Spinal cord (tissue), 10 donors: ENCODE measurements around the gene CDV3. TPM values are rescaled to one million over a fixed set of nuclear protein-coding genes. Genes with fewer than 3 reads are reported as not detected.

Experiments
- DNase-seq, 6 donors: peaks; one replicate each; pipeline versions ENCODE4 v3.0.0 to v3.0.0-alpha.2; 2013 to 2015; ENCODE audit warnings: low spot score in 6 of 6, low read depth in 4 of 6
- H3K27ac ChIP-seq: one replicate; pipeline ENCODE4 v1.5.1; 2013; ENCODE audit warnings: low read depth, low read length, control low read depth
- H3K27me3 ChIP-seq: one replicate; pipeline ENCODE4 v1.6.1; 2013; ENCODE audit warnings: low read length; ENCODE audit not compliant: control insufficient read depth, insufficient read depth
- H3K36me3 ChIP-seq: one replicate; pipeline ENCODE4 v1.6.1; 2013; ENCODE audit warnings: low read length; ENCODE audit not compliant: control insufficient read depth, insufficient read depth
- H3K4me1 ChIP-seq: one replicate; pipeline ENCODE4 v1.6.1; 2013; ENCODE audit warnings: low read length; ENCODE audit not compliant: control insufficient read depth, insufficient read depth
- H3K4me3 ChIP-seq: one replicate; pipeline ENCODE4 v1.5.1; 2013; ENCODE audit warnings: low read depth, low read length, control low read depth
- H3K9me3 ChIP-seq: one replicate; pipeline ENCODE4 v1.6.1; 2013; ENCODE audit warnings: low read length; ENCODE audit not compliant: control insufficient read depth, insufficient read depth
- WGBS: methylation state at CpG from one replicate; pipeline ENCODE4 v1.1.5; 2013; ENCODE audit warnings: missing lambda C conversion rate; ENCODE audit not compliant: insufficient coverage; 5-methylcytosine and 5-hydroxymethylcytosine counted together
- polyA plus RNA-seq, 2 donors: library from polyadenylated mRNA; unstranded; fragments of 120-200 nt; gene quantifications; one replicate each; pipeline ENCODE4 v1.2.1, GENCODE V29; 2013; ENCODE audit not compliant: insufficient read length in 2 of 2
- total RNA-seq, 2 donors: library from RNA; depleted of rRNA in 1 of 2; stranded (reverse); fragments of 120-200 nt in 1 of 2; fragments of >200 nt in 1 of 2; gene quantifications; one replicate each; pipeline versions ENCODE4 v1.2.3 to v1.2.4, GENCODE V29; 2013 to 2014
- donor health status: healthy.

Gene CDV3
- total and polyA plus RNA-seq, 4 donors: 93.8 to 166 (median 123) TPM

DNA sequence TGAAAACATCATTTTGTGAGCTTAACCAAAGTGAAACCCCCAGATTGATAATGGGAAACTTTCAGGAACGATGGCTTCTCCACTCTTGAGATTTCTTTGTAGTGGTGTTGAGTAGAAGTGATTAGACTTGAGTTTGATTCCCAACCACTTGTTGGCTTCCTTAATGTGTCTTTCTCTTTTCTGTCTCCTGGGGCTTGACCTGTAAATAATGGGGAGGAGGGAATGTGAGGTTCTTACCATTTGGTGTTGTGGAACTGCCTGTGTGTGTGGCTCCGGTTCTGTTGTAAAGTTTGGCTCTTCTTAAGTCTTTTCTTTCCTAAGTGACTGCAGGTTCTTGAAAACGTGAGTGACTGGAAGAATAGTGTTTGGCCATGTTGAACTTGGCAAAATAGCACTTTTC, 2.7 kb downstream of the CDV3 start:
- no peak for DNase-seq
- no peaks in the 10 kb centered on the region for H3K9me3 ChIP-seq
- H3K36me3 ChIP-seq: peaks cover 4% of the 10 kb centered on the region
- H3K4me1 ChIP-seq: no peaks in the 10 kb centered on the region
- WGBS: 53% methylated on average over 3 of the region's 3 CpGs
- H3K27ac ChIP-seq: peak overlapping the region; percentile 16
- H3K4me3 ChIP-seq: peak overlapping the region; percentile 82
- H3K27me3 ChIP-seq: no peaks in the 10 kb centered on the region

GRCh38 chr3:133578548-133579191, 5.2 kb downstream of the CDV3 start:
- Histone ChIP-seq H3K27ac (no peak overlapping the region), H3K27me3 (no peaks in the 10 kb centered on the region), H3K4me3 (no peak overlapping the region), H3K4me1 (no peaks in the 10 kb centered on the region), H3K9me3 (no peaks in the 10 kb centered on the region), H3K36me3 (peaks cover 13% of the 10 kb centered on the region)
- DNase-seq: peak in 3 of 6 donors; percentile 14 to 76 (median 59)
- no CpG with 5 or more reads among the region's 1 CpG for WGBS

DNA sequence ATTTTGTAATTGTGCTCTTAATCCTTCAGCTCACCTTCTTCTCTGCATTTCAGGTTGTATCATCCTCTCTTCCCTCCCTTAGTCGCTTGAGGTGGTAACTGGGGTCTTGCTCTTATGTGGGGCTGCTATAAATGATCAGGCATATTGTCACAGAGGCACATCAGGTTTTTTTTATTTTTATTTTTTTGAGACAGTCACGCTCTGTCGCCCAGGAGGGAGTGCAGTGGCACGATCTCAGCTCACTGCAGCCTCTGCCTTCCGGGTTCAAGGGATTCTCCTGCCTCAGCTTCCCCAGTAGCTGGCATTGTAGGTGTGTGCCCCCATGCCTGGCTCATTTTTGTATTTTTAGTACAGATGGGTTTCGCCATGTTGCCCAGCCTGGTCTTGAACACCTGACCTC, 9.9 kb downstream of the CDV3 start:
- Histone ChIP-seq H3K36me3 (peaks cover 26% of the 10 kb centered on the region), H3K27me3 (no peaks in the 10 kb centered on the region), H3K9me3 (no peaks in the 10 kb centered on the region), H3K27ac (no peak overlapping the region), H3K4me3 (no peak overlapping the region), H3K4me1 (no peaks in the 10 kb centered on the region)
- DNase-seq: no peak
- WGBS: 97% methylated on average over 5 of the region's 6 CpGs

DNA sequence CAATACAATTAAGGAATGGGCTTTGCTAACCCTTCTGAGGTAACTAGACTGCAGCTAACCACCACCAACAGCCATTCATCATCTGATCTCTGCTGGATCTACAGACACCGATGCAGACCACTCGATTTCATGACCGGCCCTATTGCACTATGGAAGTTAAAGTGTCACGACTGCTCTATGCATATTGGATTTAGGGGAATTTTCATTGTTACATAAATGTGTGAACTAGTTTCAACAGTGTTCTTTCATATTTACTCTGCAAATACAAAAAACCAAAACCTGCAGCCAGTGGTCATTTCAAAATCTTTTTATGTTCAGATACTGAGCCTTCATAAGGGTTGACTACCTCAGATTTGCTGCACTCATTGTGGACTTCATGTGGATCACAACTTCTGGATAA, 14.5 kb downstream of the CDV3 start:
- Histone ChIP-seq H3K27ac (no peak overlapping the region), H3K36me3 (peaks cover 24% of the 10 kb centered on the region), H3K27me3 (no peaks in the 10 kb centered on the region), H3K4me3 (no peak overlapping the region), H3K9me3 (no peaks in the 10 kb centered on the region), H3K4me1 (no peaks in the 10 kb centered on the region)
- WGBS: no CpG with 5 or more reads among the region's 4 CpGs
- DNase-seq: no peak

- no peak for DNase-seq
- 92% methylated on average over 1 of the region's 2 CpGs for WGBS
Measured at GRCh38 chr3:133588784-133589465, 15.4 kb downstream of the CDV3 start.

DNA sequence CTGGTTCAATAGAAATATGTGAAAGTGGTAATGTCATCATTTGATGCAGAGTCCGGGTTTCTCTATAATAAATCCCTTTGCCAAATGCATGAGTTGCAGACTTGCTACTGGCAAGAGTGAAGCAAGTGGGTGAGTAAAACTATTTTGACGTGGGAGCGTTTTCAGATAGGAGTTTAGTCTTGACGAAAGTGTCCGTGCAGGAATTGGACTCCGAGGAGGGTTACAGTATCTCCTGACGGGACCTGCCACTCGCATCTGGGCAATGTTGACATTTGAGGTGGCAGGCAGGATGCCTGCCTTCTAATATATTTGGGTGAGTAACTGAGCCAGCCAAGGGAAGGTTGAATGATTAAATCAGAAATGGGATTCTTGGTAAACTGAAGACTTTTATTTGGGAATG, 16.0 kb downstream of the CDV3 start:
- WGBS: 94% methylated on average over 7 of the region's 8 CpGs
- no peaks in the 10 kb centered on the region for H3K27me3 ChIP-seq
- DNase-seq: no peak
- no peaks in the 10 kb centered on the region for H3K9me3 ChIP-seq
- H3K27ac ChIP-seq: no peak overlapping the region
- H3K4me3 ChIP-seq: no peak overlapping the region
- no peaks in the 10 kb centered on the region for H3K4me1 ChIP-seq
- H3K36me3 ChIP-seq: peaks cover 19% of the 10 kb centered on the region

More at GRCh38 chr3:133588784-133589465, 15.4 kb downstream of the CDV3 start:
- no peaks in the 10 kb centered on the region for H3K4me1 ChIP-seq
- H3K36me3 ChIP-seq: peaks cover 19% of the 10 kb centered on the region
- no peaks in the 10 kb centered on the region for H3K9me3 ChIP-seq
- H3K4me3 ChIP-seq: no peak overlapping the region
- no peaks in the 10 kb centered on the region for H3K27me3 ChIP-seq
- H3K27ac ChIP-seq: no peak overlapping the region

DNA sequence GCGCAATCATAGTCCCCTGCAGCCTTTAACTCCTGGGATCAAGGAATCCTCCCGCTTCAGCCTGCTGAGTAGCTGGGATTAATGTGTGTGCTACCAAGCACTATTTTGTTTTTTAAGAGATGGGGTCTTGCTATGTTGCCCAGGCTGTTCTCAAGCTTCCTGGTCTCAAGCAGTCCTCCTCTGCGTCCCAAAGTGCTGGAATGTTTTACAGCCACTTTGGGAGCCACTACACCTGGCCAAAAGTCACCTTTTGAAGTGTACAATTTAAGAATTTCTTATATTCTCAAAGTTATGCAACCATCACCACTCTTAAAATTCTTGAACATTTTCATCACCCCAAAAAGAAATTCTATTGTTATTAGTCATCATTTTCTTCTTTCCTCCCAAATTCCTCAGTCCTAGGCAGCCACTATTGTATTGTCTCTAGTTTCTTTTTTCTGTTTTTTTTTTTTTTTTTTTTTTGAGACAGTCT, 17.8 kb downstream of the CDV3 start:
- no peaks in the 10 kb centered on the region for H3K9me3 ChIP-seq
- no peaks in the 10 kb centered on the region for H3K27me3 ChIP-seq
- no peak for DNase-seq
- H3K36me3 ChIP-seq: peaks cover 7% of the 10 kb centered on the region
- WGBS: no CpG with 5 or more reads among the region's 3 CpGs
- H3K4me1 ChIP-seq: no peaks in the 10 kb centered on the region
- H3K4me3 ChIP-seq: no peak overlapping the region
- no peak overlapping the region for H3K27ac ChIP-seq

- DNase-seq: no peak
- WGBS: no CpG with 5 or more reads among the region's 5 CpGs
- Histone ChIP-seq H3K27me3 (no peaks in the 10 kb centered on the region), H3K4me3 (no peak overlapping the region), H3K9me3 (no peaks in the 10 kb centered on the region), H3K27ac (no peak overlapping the region), H3K4me1 (no peaks in the 10 kb centered on the region), H3K36me3 (peaks cover 3% of the 10 kb centered on the region)
Measured at GRCh38 chr3:133592843-133593242, 19.4 kb downstream of the CDV3 start.

GRCh38 chr3:133593243-133593642, 19.8 kb downstream of the CDV3 start:
- 85% methylated on average over 2 of the region's 2 CpGs for WGBS
- no peaks in the 10 kb centered on the region for H3K27me3 ChIP-seq
- no peaks in the 10 kb centered on the region for H3K4me1 ChIP-seq
- H3K4me3 ChIP-seq: no peak overlapping the region
- DNase-seq: no peak
- H3K36me3 ChIP-seq: peaks cover 3% of the 10 kb centered on the region
- no peaks in the 10 kb centered on the region for H3K9me3 ChIP-seq
- H3K27ac ChIP-seq: no peak overlapping the region

DNA sequence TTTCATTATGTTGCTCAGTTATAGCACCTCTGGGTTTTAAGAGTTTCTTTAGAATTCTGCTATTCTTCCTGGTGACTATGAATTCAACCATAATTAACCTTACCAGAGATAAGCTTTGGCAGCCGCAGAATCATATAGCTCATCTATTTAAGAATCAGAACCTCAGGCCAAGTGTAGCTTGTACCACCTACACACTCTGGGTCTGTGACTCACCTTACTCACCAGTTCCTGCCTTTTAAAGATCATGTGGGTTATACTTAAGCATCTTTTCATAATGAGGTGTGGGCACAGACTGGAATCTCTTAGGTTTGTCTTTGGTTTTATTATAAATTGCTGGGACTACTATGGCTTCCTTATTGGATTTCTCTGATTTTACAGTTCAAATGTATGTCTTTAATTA, 21.9 kb downstream of the CDV3 start:
- DNase-seq: no peak
- H3K4me1 ChIP-seq: no peaks in the 10 kb centered on the region
- H3K36me3 ChIP-seq: no peaks in the 10 kb centered on the region
- H3K27me3 ChIP-seq: no peaks in the 10 kb centered on the region
- H3K27ac ChIP-seq: no peak overlapping the region
- no peak overlapping the region for H3K4me3 ChIP-seq
- no CpG with 5 or more reads among the region's 1 CpG for WGBS
- H3K9me3 ChIP-seq: no peaks in the 10 kb centered on the region
